PC-9 (cell line): Measurements from ENCODE around the gene ICE2.

Source experiments
- EZH2 ChIP-seq: fragments of 200-600 bp; sonication (generic); IDR thresholded peaks from 2 replicates; pipeline ENCODE4 v1.8.0; 2017; ENCODE audit warnings: antibody characterized with exemption, low read depth
- TF ChIP-seq, protein P1 (sequence below): fragments of 200-600 bp; sonication (generic); conservative IDR thresholded peaks from 2 replicates; pipeline ENCODE4 v1.6.1; 2017; ENCODE audit warnings: mixed run types, antibody characterized with exemption, mild to moderate bottlenecking, moderate library complexity

DNA sequence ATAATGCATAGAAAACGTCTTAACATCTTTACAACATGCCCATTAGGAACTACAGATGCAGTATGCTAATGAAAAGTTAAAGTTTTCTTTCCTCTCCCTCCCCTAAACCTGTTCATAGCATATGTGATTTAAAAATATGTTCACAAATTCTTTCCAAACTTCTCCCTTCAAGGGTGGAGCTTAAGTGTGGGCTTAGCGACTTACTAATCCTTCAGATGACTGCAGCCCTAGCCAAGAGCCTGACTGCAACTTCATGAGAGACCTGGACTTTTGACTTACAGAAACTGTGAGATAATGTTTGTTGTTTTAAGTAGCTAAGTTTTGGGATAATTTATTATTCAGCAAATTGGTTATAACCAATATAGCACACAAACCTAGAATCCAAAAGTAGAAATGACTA is 59.2 kb downstream of the ICE2 start:
- TF ChIP-seq, protein P1, sequence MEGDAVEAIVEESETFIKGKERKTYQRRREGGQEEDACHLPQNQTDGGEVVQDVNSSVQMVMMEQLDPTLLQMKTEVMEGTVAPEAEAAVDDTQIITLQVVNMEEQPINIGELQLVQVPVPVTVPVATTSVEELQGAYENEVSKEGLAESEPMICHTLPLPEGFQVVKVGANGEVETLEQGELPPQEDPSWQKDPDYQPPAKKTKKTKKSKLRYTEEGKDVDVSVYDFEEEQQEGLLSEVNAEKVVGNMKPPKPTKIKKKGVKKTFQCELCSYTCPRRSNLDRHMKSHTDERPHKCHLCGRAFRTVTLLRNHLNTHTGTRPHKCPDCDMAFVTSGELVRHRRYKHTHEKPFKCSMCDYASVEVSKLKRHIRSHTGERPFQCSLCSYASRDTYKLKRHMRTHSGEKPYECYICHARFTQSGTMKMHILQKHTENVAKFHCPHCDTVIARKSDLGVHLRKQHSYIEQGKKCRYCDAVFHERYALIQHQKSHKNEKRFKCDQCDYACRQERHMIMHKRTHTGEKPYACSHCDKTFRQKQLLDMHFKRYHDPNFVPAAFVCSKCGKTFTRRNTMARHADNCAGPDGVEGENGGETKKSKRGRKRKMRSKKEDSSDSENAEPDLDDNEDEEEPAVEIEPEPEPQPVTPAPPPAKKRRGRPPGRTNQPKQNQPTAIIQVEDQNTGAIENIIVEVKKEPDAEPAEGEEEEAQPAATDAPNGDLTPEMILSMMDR, result no peak
- no peak for TF ChIP-seq EZH2
